HG02870 (cell line): Measurements from ENCODE around the gene CCDC169.
"Not testable (repeated sequence)": the region's sequence is repeated elsewhere in the genome, so short reads cannot be mapped to it uniquely, and the experiment has no call there.

Experiments
- ATAC-seq: cut with Tn5 transposase; IDR thresholded peaks from one replicate; pipeline ENCODE4 v1.9.1; 2021; ENCODE audit warnings: mild to moderate bottlenecking, moderate library complexity; ENCODE audit not compliant: unreplicated experiment

CCDC169 gene

GRCh38 chr13:36319793-36320192, 22.2 kb upstream of the CCDC169 start:
- ATAC-seq: not testable (repeated sequence)

GRCh38 chr13:36313047-36313969, 15.7 kb upstream of the CCDC169 start:
- ATAC-seq: no peak

DNA sequence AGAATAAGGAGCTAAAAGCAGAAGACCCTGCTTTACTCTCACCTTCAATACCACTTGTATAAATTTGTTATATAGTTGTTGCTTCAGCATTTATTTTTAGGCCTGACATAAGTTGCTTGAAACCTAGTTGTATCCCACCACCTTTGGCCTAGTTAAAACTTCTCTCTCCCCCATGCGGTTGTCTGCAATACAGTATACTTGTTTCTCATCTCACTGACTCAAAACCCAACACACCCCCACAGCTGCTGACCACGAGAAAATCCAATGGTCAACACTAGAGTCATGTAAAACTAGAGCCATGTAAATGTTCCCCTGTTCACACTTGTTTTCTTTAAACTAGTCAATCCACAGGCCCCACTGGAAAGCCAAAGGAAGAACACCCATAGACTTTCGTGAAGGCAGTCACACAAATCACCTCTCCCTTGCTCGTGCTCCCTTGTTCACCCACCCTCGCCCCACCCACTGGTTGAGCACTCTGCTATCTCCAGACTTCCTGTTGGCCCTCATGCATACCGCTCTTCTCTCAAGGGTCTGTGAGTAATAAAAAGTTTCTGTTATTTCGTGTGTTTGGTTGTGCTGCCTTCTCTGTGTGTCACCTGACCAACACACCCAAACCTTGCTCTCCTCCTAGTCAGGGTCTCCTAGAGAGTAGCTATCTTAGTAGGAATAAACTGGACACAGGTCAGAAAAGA, 12.9 kb upstream of the CCDC169 start:
- no peak for ATAC-seq

GRCh38 chr13:36302289-36302688, 4.7 kb upstream of the CCDC169 start:
- ATAC-seq: no peak

DNA sequence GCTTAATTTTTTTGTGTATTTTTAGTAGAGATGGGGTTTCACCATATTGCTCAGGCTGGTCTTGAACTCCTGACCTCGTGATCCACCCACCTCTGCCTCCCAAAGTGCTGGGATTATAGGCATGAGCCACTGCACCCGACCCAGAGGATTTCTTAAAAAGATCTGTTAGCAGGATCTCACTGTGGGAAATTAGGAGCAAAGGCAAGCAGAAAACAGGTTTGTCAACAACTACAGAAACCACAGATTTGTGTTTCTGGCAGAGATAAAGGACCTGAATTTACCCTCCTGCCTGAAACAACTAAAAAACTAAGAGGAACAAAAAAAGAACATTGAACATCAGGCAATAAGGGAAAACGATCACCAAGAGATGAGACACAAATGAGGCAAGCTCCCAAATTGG, 1.9 kb upstream of the CCDC169 start:
- ATAC-seq: not testable (repeated sequence)

DNA sequence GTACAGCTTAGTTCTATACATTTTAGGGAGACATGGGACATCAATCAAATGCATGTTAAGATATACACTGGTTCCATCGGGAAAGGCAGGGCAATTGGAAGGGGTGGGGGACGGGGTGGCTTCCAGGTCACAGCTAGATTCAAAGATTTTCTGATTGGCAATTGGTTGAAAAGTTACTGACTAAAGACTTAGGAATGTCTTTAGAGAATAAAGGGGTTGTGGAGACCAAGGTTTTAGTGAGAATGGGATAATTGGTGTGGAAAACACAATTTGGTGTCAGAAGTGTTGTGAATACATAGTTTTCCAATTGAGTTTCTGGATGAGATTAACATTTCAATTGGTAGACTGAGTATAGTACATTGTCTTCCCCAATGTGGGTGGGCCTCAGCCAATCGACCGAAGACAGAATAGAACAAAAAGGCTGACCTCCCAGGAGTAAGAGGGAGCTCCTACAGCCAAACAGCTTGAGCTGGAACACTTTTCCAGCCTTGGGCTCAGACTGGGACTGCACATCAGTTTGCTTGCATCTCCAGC, 988 bp upstream of the CCDC169 start:
- ATAC-seq: no peak

DNA sequence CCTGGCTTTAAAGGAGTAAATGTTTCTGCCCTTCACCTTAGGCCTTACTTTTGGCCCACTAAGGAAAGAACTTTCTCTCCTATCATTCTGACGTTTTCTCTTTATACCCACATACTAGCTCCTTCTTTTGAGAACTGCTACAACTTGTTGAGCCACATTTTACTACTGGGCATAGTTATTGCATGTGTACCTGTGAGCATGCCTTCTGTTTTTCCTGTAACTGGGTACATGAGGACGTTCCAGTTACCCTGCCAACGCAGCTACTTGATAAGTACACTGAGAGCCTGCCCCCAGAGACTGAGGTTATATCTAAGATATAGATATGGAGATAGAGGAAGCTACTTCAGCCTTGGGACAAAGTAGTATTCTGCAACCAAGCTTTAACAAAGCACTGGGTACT, 3.5 kb downstream of the CCDC169 start:
- ATAC-seq: no peak

DNA sequence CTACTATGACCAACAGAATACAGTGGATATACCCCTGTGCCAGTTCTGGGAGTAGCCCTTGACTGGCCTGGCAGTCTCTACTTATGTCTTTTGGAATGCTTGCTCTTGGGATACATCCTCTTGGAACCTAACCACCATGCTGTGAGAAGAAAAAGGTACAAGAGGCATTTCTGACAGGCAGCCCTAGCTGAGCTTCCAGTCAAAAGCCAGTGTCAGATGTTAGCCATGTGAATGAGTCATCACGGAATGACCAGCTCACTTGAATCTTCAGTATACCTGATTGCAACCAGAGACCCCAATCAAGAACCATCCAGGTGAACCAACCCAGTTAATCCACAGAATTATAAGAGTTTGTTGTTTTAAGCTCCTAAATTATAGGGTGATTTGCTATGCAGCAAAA, 4.1 kb downstream of the CCDC169 start:
- ATAC-seq: no peak

GRCh38 chr13:36288794-36289391, 8.7 kb downstream of the CCDC169 start:
- no peak for ATAC-seq

- ATAC-seq: no peak
These were observed 11.6 kb downstream of the CCDC169 start for GRCh38 chr13:36286006-36286405.

- no peak for ATAC-seq
These were observed 14.7 kb downstream of the CCDC169 start for GRCh38 chr13:36282821-36283432.

DNA sequence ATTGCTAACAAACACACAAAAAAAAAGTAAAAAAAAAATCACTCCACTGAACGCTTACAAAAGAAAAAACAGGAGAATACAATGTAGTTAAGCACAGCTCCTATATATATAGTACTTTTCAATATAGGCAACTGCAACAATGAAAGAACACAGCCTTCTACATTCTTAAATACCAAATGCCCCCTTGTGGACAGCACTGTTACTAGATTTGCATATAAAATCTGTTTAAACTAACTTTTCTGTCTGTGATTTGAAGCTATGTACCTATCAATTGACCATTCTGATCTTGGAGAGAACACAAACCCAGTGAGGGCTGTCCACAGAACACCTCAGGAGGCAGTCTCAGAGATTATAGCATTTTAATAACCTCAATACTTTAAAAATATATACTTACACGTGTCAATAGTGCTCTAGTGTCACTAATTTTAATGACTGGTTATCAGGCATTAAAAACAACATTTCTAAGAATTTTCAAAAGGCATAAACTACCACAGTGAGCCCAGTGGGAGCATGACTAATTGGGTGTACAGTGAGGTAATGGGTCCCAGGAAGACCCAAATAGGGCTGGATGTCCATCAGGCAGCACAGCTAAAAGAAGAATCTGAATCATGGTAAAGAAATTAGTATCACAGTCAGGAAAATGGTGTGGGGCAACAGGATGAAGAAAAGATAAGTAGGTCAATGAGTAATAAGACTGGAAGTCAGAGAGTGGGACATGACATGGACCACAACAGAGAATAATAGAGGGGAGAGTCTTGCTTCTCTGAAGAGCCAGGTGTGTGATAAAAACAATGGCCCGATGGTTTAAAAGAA, 22.2 kb downstream of the CCDC169 start:
- ATAC-seq: no peak

DNA sequence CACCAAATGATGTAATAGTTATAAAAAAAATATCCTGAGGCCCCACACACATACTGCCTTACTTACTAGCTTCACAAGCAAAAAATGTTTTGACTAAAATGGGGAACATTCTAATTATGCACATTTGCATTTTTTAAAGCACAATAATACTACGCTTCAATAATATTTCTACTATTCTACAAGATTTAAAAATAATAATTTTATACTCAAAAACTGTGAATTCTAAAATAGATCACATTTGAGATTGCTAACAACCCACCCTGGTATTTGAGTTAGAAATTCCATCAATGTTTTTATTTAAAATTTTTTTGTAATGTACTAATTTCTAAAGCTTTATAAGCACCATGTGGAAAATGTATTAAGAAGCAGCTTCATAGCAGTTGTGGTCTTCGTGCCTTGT, 24.2 kb downstream of the CCDC169 start:
- ATAC-seq: no peak

GRCh38 chr13:36261976-36262375, 35.6 kb downstream of the CCDC169 start:
- no peak for ATAC-seq

- no peak for ATAC-seq
These were observed 36.6 kb downstream of the CCDC169 start for GRCh38 chr13:36261011-36261410.

DNA sequence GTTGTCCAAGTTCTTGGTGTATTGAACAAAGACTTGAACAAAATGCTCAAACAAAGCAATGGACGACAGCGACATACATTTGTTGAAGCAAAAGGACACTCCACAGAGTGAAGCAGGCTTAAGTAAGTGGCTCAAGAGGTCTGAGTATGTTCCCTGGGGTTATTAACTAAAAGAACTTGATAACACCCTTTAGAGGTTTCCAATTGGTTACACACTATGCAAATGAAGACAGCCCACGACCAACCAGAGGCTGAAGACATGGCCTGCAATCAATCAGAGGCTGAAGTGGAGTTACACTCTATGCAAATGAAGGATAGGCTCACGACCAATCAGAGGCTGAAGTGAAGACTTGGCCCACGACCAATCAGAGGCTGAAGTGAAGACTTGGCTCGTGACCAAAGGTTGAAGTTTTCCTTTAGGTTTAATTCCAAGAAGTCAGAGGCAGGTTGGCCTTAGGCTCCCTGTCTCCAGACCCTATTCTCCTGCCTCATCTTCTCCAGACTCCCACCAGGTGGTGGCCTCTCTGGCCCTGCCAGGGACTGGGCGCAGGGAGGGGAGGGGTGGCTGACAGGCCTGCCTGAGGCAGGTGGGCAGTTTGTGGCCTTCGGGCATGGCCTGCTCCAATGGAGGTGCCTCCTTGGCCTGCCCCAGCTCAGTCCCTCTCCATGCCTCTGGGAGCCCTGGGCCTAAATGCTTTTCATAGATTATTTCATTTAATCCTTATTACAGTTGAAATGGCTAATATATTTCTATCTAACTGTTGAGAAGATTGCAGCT, 38.1 kb downstream of the CCDC169 start:
- no peak for ATAC-seq

DNA sequence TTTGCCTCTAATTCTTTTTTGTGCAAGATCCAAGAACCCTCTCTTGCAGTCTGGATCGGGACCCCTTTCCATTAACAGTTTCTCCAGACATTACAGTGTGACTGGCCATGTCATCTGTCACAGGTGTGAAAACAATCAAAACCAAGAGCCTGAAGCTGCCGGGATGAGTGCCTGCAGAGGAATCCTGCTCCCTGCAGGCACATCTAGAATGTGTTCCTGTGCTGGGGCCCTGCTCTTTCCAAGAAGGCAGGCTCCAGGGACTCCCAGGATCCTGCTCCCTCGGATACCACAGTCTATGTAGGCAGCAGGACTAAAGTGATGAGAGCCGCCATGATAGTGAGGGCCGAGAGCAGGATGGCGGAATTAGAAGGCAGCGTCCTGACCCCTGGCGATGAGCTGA, 38.8 kb downstream of the CCDC169 start:
- ATAC-seq: no peak

GRCh38 chr13:36251526-36251925, 46.1 kb downstream of the CCDC169 start:
- no peak for ATAC-seq

- no peak for ATAC-seq
These were observed 46.6 kb downstream of the CCDC169 start for GRCh38 chr13:36251017-36251416.
